Aorta (tissue), 5 donors: ENCODE results near the gene PRLH. TPM values are rescaled to one million over a fixed set of nuclear protein-coding genes. Genes with fewer than 3 reads are reported as not detected.

Source experiments
- ATAC-seq: fragments of 200-7000 bp; cut with Tn5 transposase; one replicate; pipeline ENCODE4 v1.9.1; 2022; ENCODE audit warnings: moderate library complexity; ENCODE audit not compliant: low FRiP score
- DNase-seq, 2 donors: peaks; one replicate each; pipeline ENCODE4 v3.0.0-alpha.2; 2020
- H3K27ac ChIP-seq, 2 donors: one replicate each; pipeline ENCODE4 v1.5.1; 2013; ENCODE audit warnings: low read length in 2 of 2, mild to moderate bottlenecking in 2 of 2, moderate library complexity in 2 of 2, control low read depth in 1 of 2, inconsistent platforms in 1 of 2, low read depth in 1 of 2
- H3K27me3 ChIP-seq, 2 donors: one replicate each; pipeline ENCODE4 v1.6.1; 2013; ENCODE audit warnings: control low read depth in 1 of 2, low read length in 1 of 2, mild to moderate bottlenecking in 1 of 2, moderate library complexity in 1 of 2; ENCODE audit not compliant: insufficient read depth in 2 of 2, control insufficient read depth in 1 of 2
- H3K36me3 ChIP-seq, 2 donors: one replicate each; pipeline ENCODE4 v1.6.1; 2013; ENCODE audit warnings: control low read depth in 1 of 2, low read length in 1 of 2, mild to moderate bottlenecking in 1 of 2; ENCODE audit not compliant: insufficient read depth in 2 of 2, control insufficient read depth in 1 of 2
- H3K4me1 ChIP-seq, 2 donors: one replicate each; pipeline ENCODE4 v1.6.1; 2013; ENCODE audit warnings: low read length in 2 of 2, control low read depth in 1 of 2, mild to moderate bottlenecking in 1 of 2, moderate library complexity in 1 of 2; ENCODE audit not compliant: insufficient read depth in 2 of 2, control insufficient read depth in 1 of 2
- H3K4me3 ChIP-seq, 2 donors: one replicate each; pipeline ENCODE4 v1.5.1; 2013; ENCODE audit warnings: low read length in 2 of 2, control low read depth in 1 of 2, mild to moderate bottlenecking in 1 of 2
- H3K9me3 ChIP-seq: one replicate; pipeline ENCODE4 v1.6.1; 2013; ENCODE audit warnings: mild to moderate bottlenecking, low read length; ENCODE audit not compliant: control insufficient read depth
- WGBS, 2 donors: extraction: QIAGEN DNeasy Blood & Tissue Kit; methylation state at CpG; one replicate each; pipeline ENCODE4 v1.1.7; 2013; 5-methylcytosine and 5-hydroxymethylcytosine counted together
- intact Hi-C, 2 donors: fragments of 100-400 bp; cut with DNase I; formaldehyde crosslinking; loops; one replicate each; pipeline versions ENCODE4 v1.14.2 to v1.15.0; 2022
- polyA plus RNA-seq, 2 donors: library from polyadenylated mRNA; stranded (reverse); fragments of 200-250 nt; gene quantifications; one replicate each; pipeline ENCODE4 v1.2.3, GENCODE V29; 2013
- total RNA-seq, 2 donors: library from RNA; stranded (reverse); fragmentation: NEBNext Ultra II Directional; extraction: Animal tissue kit (Norgen Biotek cat#: 25700); gene quantifications; one replicate each; pipeline ENCODE4 v1.2.1, GENCODE V29; 2021
- donor health status: healthy with polysubstance abuse.
- donor health status: Bipolar disorder and iron deficiency.
- donor health status: DM: no; HTN: no; CAD: no.
- donor health status: DM: no; HTN: no; CAD: no.
- donor health status: DM: yes; HTN: yes; CAD: no.

PRLH gene
- total and polyA plus RNA-seq, 4 donors: not detected

GRCh38 chr2:237567276-237568029, 1.1 kb downstream of the PRLH start:
- Histone ChIP-seq H3K27ac (no peak overlapping the region), H3K4me3 (no peak overlapping the region), H3K4me1 (no peaks in the 10 kb centered on the region), H3K36me3 (no peaks in the 10 kb centered on the region), H3K9me3 (no peaks in the 10 kb centered on the region), H3K27me3 (no peaks in the 10 kb centered on the region)
- no peak for ATAC-seq
- DNase-seq: peak in 1 of 2 donors; percentile 70
- WGBS, 2 donors: 74 to 78% methylated on average over 16 of the region's 16 CpGs
- intact Hi-C loops: no loop called here

GRCh38 chr2:237568121-237568660, 1.8 kb downstream of the PRLH start:
- Histone ChIP-seq H3K4me1 (no peaks in the 10 kb centered on the region), H3K36me3 (no peaks in the 10 kb centered on the region), H3K27me3 (no peaks in the 10 kb centered on the region), H3K9me3 (no peaks in the 10 kb centered on the region), H3K27ac (no peak overlapping the region), H3K4me3 (no peak overlapping the region)
- WGBS, 2 donors: 85 to 87% methylated on average over 9 of the region's 9 CpGs
- intact Hi-C loops: no loop called here
- DNase-seq (peak in 1 of 2 donors; percentile 69), ATAC-seq (no peak)

GRCh38 chr2:237569041-237569440, 2.7 kb downstream of the PRLH start:
- Histone ChIP-seq H3K9me3 (no peaks in the 10 kb centered on the region), H3K36me3 (no peaks in the 10 kb centered on the region), H3K27me3 (no peaks in the 10 kb centered on the region), H3K4me1 (no peaks in the 10 kb centered on the region), H3K27ac (no peak overlapping the region), H3K4me3 (no peak overlapping the region)
- no peak for DNase-seq
- 91 to 95% methylated on average over 5 of the region's 5 CpGs for WGBS, 2 donors
- intact Hi-C loops: no loop called here
- no peak for ATAC-seq

GRCh38 chr2:237569896-237570295, 3.5 kb downstream of the PRLH start:
- no peak for ATAC-seq

GRCh38 chr2:237570776-237571335, 4.5 kb downstream of the PRLH start:
- no peaks in the 10 kb centered on the region for H3K36me3 ChIP-seq
- no peak overlapping the region for H3K27ac ChIP-seq
- ATAC-seq: no peak
- H3K9me3 ChIP-seq: no peaks in the 10 kb centered on the region
- no peaks in the 10 kb centered on the region for H3K27me3 ChIP-seq
- 85 to 90% methylated on average over 9 of the region's 9 CpGs for WGBS, 2 donors
- H3K4me3 ChIP-seq: no peak overlapping the region
- DNase-seq: peak; percentile 29 to 72
- no peaks in the 10 kb centered on the region for H3K4me1 ChIP-seq
- intact Hi-C loops: loop anchor here (2.0 to 10.0 kb wide), 3 partner anchors 58 to 416 kb away; no protein-coding TSS in a partner anchor

More at GRCh38 chr2:237569896-237570295, 3.5 kb downstream of the PRLH start:
- Histone ChIP-seq H3K27me3 (no peaks in the 10 kb centered on the region), H3K4me3 (no peak overlapping the region), H3K9me3 (no peaks in the 10 kb centered on the region), H3K27ac (no peak overlapping the region), H3K4me1 (no peaks in the 10 kb centered on the region), H3K36me3 (no peaks in the 10 kb centered on the region)
- WGBS, 2 donors: 96% methylated on average over 3 of the region's 3 CpGs
- intact Hi-C loops: loop anchor here (2.0 to 10.0 kb wide), 3 partner anchors 57 to 415 kb away; no protein-coding TSS in a partner anchor
- DNase-seq: peak in 1 of 2 donors; percentile 58

GRCh38 chr2:237571551-237571950, 5.2 kb downstream of the PRLH start:
- no peaks in the 10 kb centered on the region for H3K9me3 ChIP-seq
- 96 to 98% methylated on average over 7 of the region's 7 CpGs for WGBS, 2 donors
- H3K27me3 ChIP-seq: no peaks in the 10 kb centered on the region
- no peak overlapping the region for H3K27ac ChIP-seq
- H3K4me1 ChIP-seq: no peaks in the 10 kb centered on the region
- no peak overlapping the region for H3K4me3 ChIP-seq
- DNase-seq (peak; percentile 26 to 76), ATAC-seq (no peak)
- no peaks in the 10 kb centered on the region for H3K36me3 ChIP-seq
- intact Hi-C loops: loop anchor here (2.0 to 10.0 kb wide), 3 partner anchors 59 to 417 kb away; no protein-coding TSS in a partner anchor

GRCh38 chr2:237572021-237572741, 5.8 kb downstream of the PRLH start:
- H3K27ac ChIP-seq: no peak overlapping the region

GRCh38 chr2:237572742-237573101, 6.3 kb downstream of the PRLH start:
- H3K27ac ChIP-seq: no peak overlapping the region
- ATAC-seq: no peak
- intact Hi-C loops: loop anchor here in 1 of 2 donors (2.0 to 10.0 kb wide), 4 partner anchors 60 to 450 kb away; no protein-coding TSS in a partner anchor
- H3K36me3 ChIP-seq: no peaks in the 10 kb centered on the region
- no peak overlapping the region for H3K4me3 ChIP-seq
- WGBS, 2 donors: 88 to 93% methylated on average over 4 of the region's 4 CpGs
- DNase-seq: peak; percentile 45 to 49
- H3K9me3 ChIP-seq: no peaks in the 10 kb centered on the region
- no peaks in the 10 kb centered on the region for H3K4me1 ChIP-seq
- no peaks in the 10 kb centered on the region for H3K27me3 ChIP-seq

More at GRCh38 chr2:237572021-237572741, 5.8 kb downstream of the PRLH start:
- no peaks in the 10 kb centered on the region for H3K4me1 ChIP-seq
- DNase-seq (peak; percentile 95 to 98), ATAC-seq (peak; percentile 90)
- H3K36me3 ChIP-seq: no peaks in the 10 kb centered on the region
- intact Hi-C loops: loop anchor here in 1 of 2 donors (2.0 to 10.0 kb wide), 4 partner anchors 59 to 449 kb away; no protein-coding TSS in a partner anchor
- 7 to 9% methylated on average over 24 of the region's 24 CpGs for WGBS, 2 donors
- no peak overlapping the region for H3K4me3 ChIP-seq
- H3K27me3 ChIP-seq: no peaks in the 10 kb centered on the region
- no peaks in the 10 kb centered on the region for H3K9me3 ChIP-seq
